Right atrium auricular region (tissue), 2 donors: ENCODE measurements around the gene SULT1A3. TPM values are rescaled to one million over a fixed set of nuclear protein-coding genes. Genes with fewer than 3 reads are reported as not detected.

Experiments used
- DNase-seq: peaks from one replicate; pipeline ENCODE4 v3.0.0-alpha.2; 2019; ENCODE audit warnings: low spot score
- H3K27ac ChIP-seq, 2 donors: fragments of 200-600 bp; sonication (generic); 1 replicate in 1 of 2; 2 replicates in 1 of 2; pipeline ENCODE4 v1.5.1; 2016 to 2019
- H3K27me3 ChIP-seq, 2 donors: fragments of 200-600 bp; sonication (generic); one replicate each; pipeline versions ENCODE4 v1.5.1 to v1.6.0; 2017 to 2019
- H3K36me3 ChIP-seq: fragments of 200-600 bp; sonication (generic); one replicate; pipeline ENCODE4 v1.5.1; 2016
- H3K4me1 ChIP-seq, 2 donors: fragments of 200-600 bp; sonication (generic); one replicate each; pipeline versions ENCODE4 v1.5.1 to v1.6.0; 2017 to 2019
- H3K4me3 ChIP-seq, 2 donors: fragments of 200-600 bp; sonication (generic); 1 replicate in 1 of 2; 2 replicates in 1 of 2; pipeline ENCODE4 v1.5.1; 2017 to 2019; ENCODE audit warnings: mild to moderate bottlenecking in 1 of 2, moderate library complexity in 1 of 2
- H3K9me3 ChIP-seq, 2 donors: fragments of 200-600 bp; sonication (generic); one replicate each; pipeline ENCODE4 v1.5.1; 2019
- total RNA-seq, 2 donors: library from RNA; depleted of rRNA; stranded (reverse); fragments of >200 nt; gene quantifications; one replicate each; pipeline ENCODE4 v1.1.0, GENCODE V29; 2016
- TF ChIP-seq, protein P1 (sequence below), 2 donors: fragments of 200-600 bp; sonication (generic); IDR thresholded peaks; one replicate each; pipeline ENCODE4 v1.5.1; 2019; ENCODE audit warnings: antibody characterized with exemption in 2 of 2

SULT1A3 gene
- total RNA-seq, 2 donors from 2014 or later = 2.0 to 7.4 TPM

DNA sequence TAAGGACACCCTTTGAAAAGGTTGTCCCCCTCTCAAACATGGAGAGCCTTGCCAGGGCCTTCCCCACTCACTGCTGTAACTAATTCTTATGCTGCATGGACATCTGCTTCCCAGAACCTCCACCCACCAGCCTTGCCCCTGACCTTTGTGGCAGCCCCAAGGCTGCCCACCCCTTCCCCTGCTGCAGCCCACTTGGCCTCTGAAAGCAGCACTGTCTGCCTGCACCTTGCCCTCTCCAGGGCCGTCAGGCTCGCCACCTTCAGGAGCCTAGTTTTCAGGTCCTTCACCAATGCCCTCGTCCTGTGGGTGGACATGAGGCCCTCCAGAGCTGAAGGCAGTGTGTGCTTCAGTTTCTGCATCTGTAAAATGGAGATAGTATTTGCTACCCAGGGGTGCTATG lies 18.3 kb upstream of the SULT1A3 start:
- H3K4me3 ChIP-seq = no peak overlapping the region

DNA sequence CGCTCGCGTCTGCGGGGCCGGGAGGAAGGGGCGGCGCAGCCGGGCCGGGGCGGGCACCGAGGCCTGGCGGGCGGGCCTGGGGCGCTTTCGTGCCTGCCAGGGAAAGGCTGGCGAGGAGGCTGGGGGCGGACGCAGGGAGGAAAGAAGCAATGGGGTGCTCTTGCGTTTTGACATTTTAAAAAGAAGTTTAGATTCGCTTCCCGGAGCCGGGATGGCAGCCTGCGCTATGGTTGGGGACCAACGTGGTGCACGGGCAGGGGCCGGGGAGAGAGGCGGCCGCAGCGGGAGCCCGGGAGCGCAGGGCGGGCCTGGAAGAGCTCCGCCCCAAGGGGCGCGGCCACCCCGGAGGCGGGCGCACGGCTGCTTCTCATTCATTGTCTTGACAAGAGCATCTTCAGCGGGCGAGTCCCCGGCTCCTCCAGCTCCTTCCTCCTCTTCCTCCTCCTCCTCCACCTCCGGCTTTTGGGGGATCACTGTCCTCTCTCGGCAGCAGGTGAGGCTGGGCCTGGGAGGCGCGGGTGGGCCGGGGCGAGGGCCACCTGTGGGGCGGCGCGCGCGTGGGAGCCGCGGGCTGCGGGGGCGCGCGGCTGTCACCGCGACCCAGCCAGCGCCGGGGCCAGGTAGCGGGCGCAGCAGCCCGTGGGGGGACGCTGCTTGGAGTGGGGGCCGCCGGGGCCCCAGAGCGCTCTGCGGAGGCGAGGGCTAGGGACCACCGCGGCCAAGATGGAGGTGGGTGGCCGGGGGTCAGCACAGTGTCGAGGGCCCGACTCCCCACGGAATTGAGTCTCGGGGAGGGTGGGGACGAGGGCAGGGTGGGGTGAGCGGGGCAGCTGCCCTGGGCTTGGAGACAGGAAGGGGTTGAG lies 15.6 kb upstream of the SULT1A3 start, which contains the start of gene CORO1A:
Gene CORO1A (plus strand): TSS at position 370 of the 863 bp plus-strand sequence. CDS start 1,608 bp downstream, outside the sequence.
- H3K36me3 ChIP-seq = no peaks in the 10 kb centered on the region
- H3K4me1 ChIP-seq = peaks cover 0 to 22% of the 10 kb centered on the region in 2 donors
- DNase-seq = peak; percentile 88
- peak within 1 kb of the TSS; percentile 66 to 71 for H3K27ac ChIP-seq
- H3K9me3 ChIP-seq = no peaks in the 10 kb centered on the region
- H3K4me3 ChIP-seq = peak within 1 kb of the TSS; percentile 60 to 63
- TF ChIP-seq, protein P1, sequence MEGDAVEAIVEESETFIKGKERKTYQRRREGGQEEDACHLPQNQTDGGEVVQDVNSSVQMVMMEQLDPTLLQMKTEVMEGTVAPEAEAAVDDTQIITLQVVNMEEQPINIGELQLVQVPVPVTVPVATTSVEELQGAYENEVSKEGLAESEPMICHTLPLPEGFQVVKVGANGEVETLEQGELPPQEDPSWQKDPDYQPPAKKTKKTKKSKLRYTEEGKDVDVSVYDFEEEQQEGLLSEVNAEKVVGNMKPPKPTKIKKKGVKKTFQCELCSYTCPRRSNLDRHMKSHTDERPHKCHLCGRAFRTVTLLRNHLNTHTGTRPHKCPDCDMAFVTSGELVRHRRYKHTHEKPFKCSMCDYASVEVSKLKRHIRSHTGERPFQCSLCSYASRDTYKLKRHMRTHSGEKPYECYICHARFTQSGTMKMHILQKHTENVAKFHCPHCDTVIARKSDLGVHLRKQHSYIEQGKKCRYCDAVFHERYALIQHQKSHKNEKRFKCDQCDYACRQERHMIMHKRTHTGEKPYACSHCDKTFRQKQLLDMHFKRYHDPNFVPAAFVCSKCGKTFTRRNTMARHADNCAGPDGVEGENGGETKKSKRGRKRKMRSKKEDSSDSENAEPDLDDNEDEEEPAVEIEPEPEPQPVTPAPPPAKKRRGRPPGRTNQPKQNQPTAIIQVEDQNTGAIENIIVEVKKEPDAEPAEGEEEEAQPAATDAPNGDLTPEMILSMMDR (IDR thresholded peaks at IDR 0.05) = no peak
- no peaks in the 10 kb centered on the region for H3K27me3 ChIP-seq

More for the DNA sequence above, 18.3 kb upstream of the SULT1A3 start:
- TF ChIP-seq, protein P1 (IDR thresholded peaks at IDR 0.05) = no peak
- Histone ChIP-seq H3K9me3 (no peaks in the 10 kb centered on the region), H3K27me3 (no peaks in the 10 kb centered on the region), H3K4me1 (peaks cover 0 to 13% of the 10 kb centered on the region in 2 donors), H3K27ac (no peak overlapping the region), H3K36me3 (no peaks in the 10 kb centered on the region)
- DNase-seq = no peak

DNA sequence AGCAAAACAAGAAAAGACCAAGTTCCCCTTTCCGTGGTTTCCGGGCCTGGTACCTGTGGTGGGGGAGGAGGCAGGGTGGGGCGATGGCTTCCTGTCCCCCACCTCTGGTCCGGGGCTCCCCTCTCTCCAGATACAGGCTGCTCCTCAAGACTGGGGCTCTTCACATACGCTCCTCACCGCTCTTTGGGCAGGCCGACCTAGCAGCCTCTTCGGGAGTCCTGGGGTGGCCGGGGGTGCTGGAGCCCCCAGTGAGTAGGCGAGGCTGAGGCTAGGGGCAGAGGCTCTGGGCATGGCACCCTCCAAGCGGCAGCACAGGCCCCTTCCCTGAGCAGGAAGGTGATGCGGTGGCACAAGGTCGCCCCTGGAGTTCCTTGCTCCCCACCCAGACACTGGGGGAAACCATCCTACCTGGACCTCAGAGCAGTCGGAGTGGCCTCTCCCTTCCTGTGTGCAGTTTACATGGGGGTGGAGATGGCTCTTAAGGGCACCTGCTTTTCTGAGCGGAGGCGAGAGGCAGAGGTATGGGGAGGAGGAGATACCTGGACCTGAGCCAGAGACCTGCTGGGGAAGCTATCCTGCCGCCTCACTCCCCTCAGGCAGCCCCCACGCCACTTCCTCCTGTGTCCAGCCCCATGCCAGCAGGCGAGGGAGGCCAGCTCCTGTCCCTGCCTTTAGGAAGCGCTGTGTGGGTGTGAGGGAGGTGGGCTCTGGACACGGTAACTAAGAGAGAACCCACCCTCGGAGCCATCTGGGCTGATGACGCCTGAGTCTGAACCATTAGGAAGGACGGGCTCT lies 14.8 kb upstream of the SULT1A3 start:
- no peak for DNase-seq

DNA sequence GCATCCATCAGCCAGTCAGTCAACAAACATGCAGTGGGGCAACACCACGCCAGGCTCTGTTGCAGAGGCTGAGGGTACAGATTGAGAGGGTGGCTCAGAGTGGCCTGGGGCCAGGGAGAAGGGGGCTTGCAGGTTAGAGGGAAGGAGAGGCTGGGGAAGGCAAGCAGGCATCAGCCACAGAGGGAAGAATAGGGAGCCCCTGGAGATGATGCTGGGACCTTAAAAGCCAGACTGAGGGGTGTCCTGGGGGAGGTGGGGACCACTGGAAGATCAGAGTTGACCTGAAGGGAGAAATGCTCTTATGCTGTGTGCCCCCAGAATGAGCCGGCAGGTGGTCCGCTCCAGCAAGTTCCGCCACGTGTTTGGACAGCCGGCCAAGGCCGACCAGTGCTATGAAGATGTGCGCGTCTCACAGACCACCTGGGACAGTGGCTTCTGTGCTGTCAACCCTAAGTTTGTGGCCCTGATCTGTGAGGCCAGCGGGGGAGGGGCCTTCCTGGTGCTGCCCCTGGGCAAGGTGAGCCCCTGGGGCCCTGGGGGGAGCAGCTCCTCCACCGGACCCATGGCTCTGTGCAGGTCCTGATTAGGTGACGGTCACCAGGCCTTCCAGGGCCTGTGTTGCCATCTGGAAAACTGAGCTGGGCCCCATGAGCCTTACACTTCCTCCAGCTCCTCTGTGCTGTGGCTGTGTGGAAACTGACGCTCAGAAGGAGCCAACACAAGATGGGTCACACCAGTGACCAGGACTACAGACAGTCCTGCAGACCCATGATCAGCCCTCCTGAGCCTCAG lies 14.0 kb upstream of the SULT1A3 start:
- no peaks in the 10 kb centered on the region for H3K36me3 ChIP-seq
- peak overlapping the region in 1 of 2 donors; percentile 23 for H3K27ac ChIP-seq
- no peak for DNase-seq
- H3K4me1 ChIP-seq = peaks cover 0 to 22% of the 10 kb centered on the region in 2 donors
- no peaks in the 10 kb centered on the region for H3K9me3 ChIP-seq
- H3K4me3 ChIP-seq = peak overlapping the region in 1 of 2 donors; percentile 63
- TF ChIP-seq, protein P1 (IDR thresholded peaks at IDR 0.05) = no peak
- H3K27me3 ChIP-seq = no peaks in the 10 kb centered on the region

More for the DNA sequence above, 14.8 kb upstream of the SULT1A3 start:
- Histone ChIP-seq H3K9me3 (no peaks in the 10 kb centered on the region), H3K4me1 (peaks cover 0 to 22% of the 10 kb centered on the region in 2 donors), H3K27me3 (no peaks in the 10 kb centered on the region), H3K4me3 (peak overlapping the region; percentile 60 to 63), H3K36me3 (no peaks in the 10 kb centered on the region), H3K27ac (peak overlapping the region; percentile 26 to 40)
- TF ChIP-seq, protein P1 (IDR thresholded peaks at IDR 0.05) = no peak
